Endodermal cell (in vitro differentiated cells): ENCODE data around the gene AFF1. TPM values are rescaled to one million over a fixed set of nuclear protein-coding genes. Genes with fewer than 3 reads are reported as not detected.

Source experiments
- DNase-seq: peaks from one replicate; pipeline ENCODE4 v3.0.0-alpha.2; 2017
- H3K27ac ChIP-seq: 2 replicates; pipeline ENCODE4 v1.5.1; 2013; ENCODE audit warnings: mild to moderate bottlenecking, low read depth, low read length, moderate library complexity
- H3K27me3 ChIP-seq: 2 replicates; pipeline ENCODE4 v1.6.1; 2013; ENCODE audit warnings: mild to moderate bottlenecking, low read length, moderate library complexity; ENCODE audit not compliant: insufficient read depth, control insufficient read depth, poor library complexity, severe bottlenecking
- H3K36me3 ChIP-seq: 2 replicates; pipeline ENCODE4 v1.7.0; 2013; ENCODE audit warnings: mild to moderate bottlenecking, low read length, moderate library complexity; ENCODE audit not compliant: control insufficient read depth, insufficient read depth
- H3K4me1 ChIP-seq: one replicate; pipeline ENCODE4 v1.7.0; 2013; ENCODE audit warnings: low read length; ENCODE audit not compliant: control insufficient read depth, insufficient read depth
- H3K4me3 ChIP-seq: 2 replicates; pipeline ENCODE4 v1.5.1; 2013; ENCODE audit warnings: mild to moderate bottlenecking, low read length, moderate library complexity
- H3K9ac ChIP-seq: 2 replicates; pipeline ENCODE4 v1.6.1; 2013; ENCODE audit warnings: mild to moderate bottlenecking, low read length, moderate library complexity; ENCODE audit not compliant: poor library complexity, severe bottlenecking; ENCODE audit errors: extremely low read depth
- H3K9me3 ChIP-seq: 2 replicates; pipeline ENCODE4 v1.6.1; 2013; ENCODE audit warnings: mild to moderate bottlenecking, low read length, moderate library complexity; ENCODE audit not compliant: control insufficient read depth
- H3K27ac Mint-ChIP-seq: 2 replicates; pipeline ENCODE4 v1.8.0; 2020; ENCODE audit warnings: mixed read lengths
- H3K27me3 Mint-ChIP-seq: 2 replicates; pipeline ENCODE4 v1.8.0; 2021; ENCODE audit warnings: mild to moderate bottlenecking, mixed read lengths; ENCODE audit not compliant: insufficient read depth
- H3K36me3 Mint-ChIP-seq: 2 replicates; pipeline ENCODE4 v1.8.0; 2020; ENCODE audit warnings: low read depth, mixed read lengths
- H3K4me1 Mint-ChIP-seq: 2 replicates; pipeline ENCODE4 v1.8.0; 2020; ENCODE audit warnings: mixed read lengths
- H3K4me3 Mint-ChIP-seq: 2 replicates; pipeline ENCODE4 v1.8.0; 2020; ENCODE audit warnings: mild to moderate bottlenecking, moderate library complexity, mixed read lengths
- H3K9me3 Mint-ChIP-seq: 2 replicates; pipeline ENCODE4 v1.8.0; 2020; ENCODE audit warnings: mild to moderate bottlenecking, mixed read lengths
- WGBS, 2 experiments: methylation state at CpG; one replicate each; pipeline versions ENCODE4 v1.1.5 to v1.1.7; 2013; ENCODE audit warnings: missing lambda C conversion rate in 2 of 2, mixed read lengths in 1 of 2; ENCODE audit not compliant: insufficient coverage in 1 of 2, insufficient read length in 1 of 2; 5-methylcytosine and 5-hydroxymethylcytosine counted together
- total RNA-seq, 2 donors: library from RNA; stranded (reverse); fragmentation: NEBNext Ultra II Directional in 1 of 2; extraction: Animal tissue kit (Norgen Biotek cat#: 25700) in 1 of 2; gene quantifications; 2 replicates in 1 of 2; 3 replicates in 1 of 2; pipeline ENCODE4 v1.2.1, GENCODE V29; 2021
- TF ChIP-seq, protein P1 (sequence below): fragments of 200-600 bp; sonication (generic); conservative IDR thresholded peaks from 2 replicates; pipeline ENCODE4 v1.5.0; 2021; ENCODE audit warnings: antibody characterized with exemption, mild to moderate bottlenecking

Gene AFF1
- total RNA-seq, 2 donors from 2014 or later: 134 to 171 TPM

GRCh38 chr4:87114245-87115062 lies 179.6 kb downstream of the AFF1 start:
- peak overlapping the region; percentile 26 for H3K27ac Mint-ChIP-seq
- peak; percentile 83 for DNase-seq

DNA sequence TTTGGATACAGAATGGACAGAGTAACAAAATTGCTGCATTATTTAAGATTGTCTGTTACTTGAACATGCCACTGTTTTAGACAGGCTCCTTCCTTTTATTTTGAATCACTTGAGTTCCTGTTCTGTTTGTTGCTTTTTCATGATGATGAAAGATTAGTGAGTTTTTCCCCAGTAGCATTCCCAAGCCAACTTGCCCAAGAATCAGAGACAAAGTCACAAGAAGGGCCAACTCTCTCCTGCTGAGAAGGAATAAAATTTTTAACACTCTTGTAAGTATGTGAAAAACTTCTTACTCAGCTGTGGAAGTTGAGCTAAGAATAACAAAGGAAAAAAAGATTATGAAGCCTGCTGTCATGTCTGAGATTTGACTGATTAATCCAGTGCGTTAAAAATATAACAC lies 181.4 kb downstream of the AFF1 start:
- peaks cover 89% of the 10 kb centered on the region for H3K36me3 Mint-ChIP-seq
- Histone ChIP-seq H3K4me1 (no peaks in the 10 kb centered on the region), H3K4me3 (no peak overlapping the region), H3K27me3 (no peaks in the 10 kb centered on the region), H3K9ac (no peak overlapping the region), H3K27ac (no peak overlapping the region), H3K9me3 (no peaks in the 10 kb centered on the region), H3K36me3 (peaks cover 93% of the 10 kb centered on the region)
- no peaks in the 10 kb centered on the region for H3K27me3 Mint-ChIP-seq
- TF ChIP-seq, protein P1, sequence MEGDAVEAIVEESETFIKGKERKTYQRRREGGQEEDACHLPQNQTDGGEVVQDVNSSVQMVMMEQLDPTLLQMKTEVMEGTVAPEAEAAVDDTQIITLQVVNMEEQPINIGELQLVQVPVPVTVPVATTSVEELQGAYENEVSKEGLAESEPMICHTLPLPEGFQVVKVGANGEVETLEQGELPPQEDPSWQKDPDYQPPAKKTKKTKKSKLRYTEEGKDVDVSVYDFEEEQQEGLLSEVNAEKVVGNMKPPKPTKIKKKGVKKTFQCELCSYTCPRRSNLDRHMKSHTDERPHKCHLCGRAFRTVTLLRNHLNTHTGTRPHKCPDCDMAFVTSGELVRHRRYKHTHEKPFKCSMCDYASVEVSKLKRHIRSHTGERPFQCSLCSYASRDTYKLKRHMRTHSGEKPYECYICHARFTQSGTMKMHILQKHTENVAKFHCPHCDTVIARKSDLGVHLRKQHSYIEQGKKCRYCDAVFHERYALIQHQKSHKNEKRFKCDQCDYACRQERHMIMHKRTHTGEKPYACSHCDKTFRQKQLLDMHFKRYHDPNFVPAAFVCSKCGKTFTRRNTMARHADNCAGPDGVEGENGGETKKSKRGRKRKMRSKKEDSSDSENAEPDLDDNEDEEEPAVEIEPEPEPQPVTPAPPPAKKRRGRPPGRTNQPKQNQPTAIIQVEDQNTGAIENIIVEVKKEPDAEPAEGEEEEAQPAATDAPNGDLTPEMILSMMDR: no peak
- no peaks in the 10 kb centered on the region for H3K9me3 Mint-ChIP-seq
- no peak overlapping the region for H3K4me3 Mint-ChIP-seq
- WGBS, 2 experiments: 89 to 100% methylated on average over 1 of the region's 1 CpG
- H3K4me1 Mint-ChIP-seq: peaks cover 30% of the 10 kb centered on the region
- H3K27ac Mint-ChIP-seq: peak overlapping the region; percentile 88
- DNase-seq: no peak

More at GRCh38 chr4:87114245-87115062, 179.6 kb downstream of the AFF1 start:
- 90 to 95% methylated on average over 9 to 24 of the region's 24 CpGs for WGBS, 2 experiments
- H3K36me3 ChIP-seq: peaks cover 88% of the 10 kb centered on the region
- TF ChIP-seq, protein P1: peak; percentile 75
- H3K9ac ChIP-seq: no peak overlapping the region
- H3K27me3 ChIP-seq: no peaks in the 10 kb centered on the region
- no peak overlapping the region for H3K27ac ChIP-seq
- no peak overlapping the region for H3K4me3 ChIP-seq
- Mint-ChIP-seq H3K9me3 (no peaks in the 10 kb centered on the region), H3K36me3 (peaks cover 82% of the 10 kb centered on the region), H3K4me3 (no peak overlapping the region), H3K27me3 (no peaks in the 10 kb centered on the region), H3K4me1 (peaks cover 17% of the 10 kb centered on the region)
- no peaks in the 10 kb centered on the region for H3K4me1 ChIP-seq
- no peaks in the 10 kb centered on the region for H3K9me3 ChIP-seq

DNA sequence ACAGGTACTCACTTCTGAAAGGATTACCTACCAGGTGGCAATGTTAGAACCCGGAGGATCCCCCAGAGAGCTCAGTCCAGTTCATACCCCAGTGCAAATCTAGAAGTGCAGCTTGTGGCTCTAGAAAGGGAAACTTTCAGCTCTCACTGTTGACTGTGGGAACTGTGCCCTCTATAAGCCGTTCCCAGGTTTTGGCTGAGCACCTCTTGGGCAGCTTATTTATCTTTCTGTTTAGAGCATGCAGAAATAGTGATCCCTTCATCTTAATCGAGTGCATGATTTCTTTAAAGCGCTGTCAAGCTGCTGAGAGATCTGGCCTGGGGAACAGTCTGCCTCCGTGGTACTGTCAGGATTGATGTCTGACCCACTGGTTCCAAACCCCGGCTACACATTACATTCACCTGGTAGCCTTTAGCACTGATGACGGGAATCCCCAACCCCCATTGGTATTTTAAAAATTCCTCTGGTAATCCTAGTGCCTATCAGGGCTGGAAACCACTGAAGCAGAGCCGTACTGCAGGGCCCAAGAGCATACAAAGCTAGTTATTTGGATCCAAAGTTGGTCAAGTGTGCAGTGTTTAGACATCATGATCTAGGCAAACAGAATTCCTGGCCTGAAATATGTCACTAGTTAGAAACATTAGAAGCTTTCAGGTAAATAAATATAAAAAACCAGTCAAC lies 182.4 kb downstream of the AFF1 start:
- peak overlapping the region; percentile 88 for H3K27ac Mint-ChIP-seq

More for the DNA sequence above, 182.4 kb downstream of the AFF1 start:
- Histone ChIP-seq H3K4me1 (no peaks in the 10 kb centered on the region), H3K27me3 (no peaks in the 10 kb centered on the region), H3K27ac (no peak overlapping the region), H3K36me3 (peaks cover 93% of the 10 kb centered on the region), H3K4me3 (no peak overlapping the region), H3K9me3 (no peaks in the 10 kb centered on the region), H3K9ac (peak overlapping the region; percentile 1)
- Mint-ChIP-seq H3K4me3 (no peak overlapping the region), H3K9me3 (no peaks in the 10 kb centered on the region), H3K27me3 (no peaks in the 10 kb centered on the region), H3K4me1 (peaks cover 29% of the 10 kb centered on the region), H3K36me3 (peaks cover 84% of the 10 kb centered on the region)
- TF ChIP-seq, protein P1: no peak
- no peak for DNase-seq
- WGBS, 2 experiments: 92 to 94% methylated on average over 8 of the region's 8 CpGs
